HepG2 (cell line): ENCODE measurements around the gene METRN. TPM values are rescaled to one million over a fixed set of nuclear protein-coding genes. Genes with fewer than 3 reads are reported as not detected.

Source experiments
- ATAC-seq: fragments of 200-7000 bp; cut with Tn5 transposase; 3 replicates; pipeline ENCODE4 v1.9.1; 2020; ENCODE audit warnings: mild to moderate bottlenecking, moderate library complexity
- BruUV-seq: library from RNA; stranded (reverse); fragments of 400-500 nt; replicated peaks from 2 replicates; lab custom pipeline; 2021; lab: Mats Ljungman, UMichigan
- CTCF ChIA-PET: fragments of 300-600 bp; formaldehyde crosslinking; extraction: SDS; loops from one replicate; lab custom pipeline; 2021; ENCODE audit warnings: low total read pairs, inconsistent platforms, low intra/inter-chr PET ratio; lab: Yijun Ruan, JAX
- POLR2A ChIA-PET: fragments of 350-600 bp; sonication (Branson Sonifier 250); formaldehyde crosslinking; loops from one replicate; lab custom pipeline; 2020; ENCODE audit warnings: antibody characterized with exemption, inconsistent platforms; lab: Yijun Ruan, JAX
- DNase-seq: peaks from one replicate; pipeline ENCODE4 v3.0.0-alpha.2; 2015; ENCODE audit warnings: low spot score
- FAIRE-seq: peaks from 3 replicates; lab custom pipeline; 2011; peaks lifted over from hg19 to GRCh38; lab: Jason Lieb, UNC
- H2AFZ ChIP-seq: one replicate; pipeline ENCODE4 v1.6.1; 2011; ENCODE audit warnings: low read length, inconsistent platforms
- H3K27ac ChIP-seq: fragments of 300-600 bp; 3 replicates; pipeline ENCODE4 v1.8.0; 2011; ENCODE audit warnings: mixed run types, mild to moderate bottlenecking, mixed read lengths, low read length, inconsistent platforms; ENCODE audit not compliant: insufficient read depth; ENCODE audit errors: extremely low read length
- H3K27me3 ChIP-seq, 2 experiments: fragments of 200-600 bp in 1 of 2; 2 replicates in 1 of 2; 3 replicates in 1 of 2; pipeline versions ENCODE4 v1.6.0 to v1.8.0; 2011; ENCODE audit warnings: low read length in 2 of 2, mild to moderate bottlenecking in 2 of 2, moderate library complexity in 2 of 2, inconsistent platforms in 1 of 2; ENCODE audit not compliant: insufficient read depth in 2 of 2, control insufficient read depth in 1 of 2
- H3K36me3 ChIP-seq, 2 experiments: fragments of 200-600 bp in 1 of 2; replicated peaks in 1 of 2; 2 replicates in 1 of 2; 3 replicates in 1 of 2; pipeline versions ENCODE4 v1.5.1 to v1.8.0; 2011; ENCODE audit warnings: low read length in 2 of 2, inconsistent platforms in 1 of 2; ENCODE audit not compliant: insufficient read depth in 2 of 2, control insufficient read depth in 1 of 2
- H3K4me1 ChIP-seq: 2 replicates; pipeline ENCODE4 v1.5.1; 2012; ENCODE audit warnings: low read length, inconsistent platforms; ENCODE audit not compliant: insufficient read depth
- H3K4me2 ChIP-seq: 2 replicates; pipeline ENCODE4 v1.6.0; 2011; ENCODE audit warnings: low read depth, low read length, inconsistent platforms
- H3K4me3 ChIP-seq, 3 experiments: fragments of 200-600 bp in 1 of 3; sonication (generic), shearing (Covaris generic) in 1 of 3; replicated peaks in 1 of 3; 2 replicates each; pipeline ENCODE4 v1.5.1; 2011 to 2016; ENCODE audit warnings: low read length in 3 of 3, inconsistent platforms in 2 of 3, low read depth in 2 of 3, mild to moderate bottlenecking in 2 of 3, control low read depth in 1 of 3, mixed read lengths in 1 of 3; ENCODE audit not compliant: insufficient read depth in 1 of 3
- H3K79me2 ChIP-seq: one replicate; pipeline ENCODE4 v1.6.1; 2011; ENCODE audit warnings: low read length, inconsistent platforms; ENCODE audit not compliant: insufficient read depth
- H3K9ac ChIP-seq: 2 replicates; pipeline ENCODE4 v1.6.0; 2011; ENCODE audit warnings: mild to moderate bottlenecking, low read depth, low read length, inconsistent platforms; ENCODE audit not compliant: insufficient read depth
- H3K9me3 ChIP-seq: 2 replicates; pipeline ENCODE4 v1.5.1; 2012; ENCODE audit warnings: mild to moderate bottlenecking, low read length
- H4K20me1 ChIP-seq: 2 replicates; pipeline ENCODE4 v1.6.0; 2011; ENCODE audit warnings: inconsistent platforms, mild to moderate bottlenecking, low read length, moderate library complexity; ENCODE audit not compliant: insufficient read depth
- AGO2 ChIP-seq: fragments of 200-400 bp; formaldehyde crosslinking; optimal IDR thresholded peaks from 2 replicates; pipeline ENCODE3; 2017; ENCODE audit warnings: mild to moderate bottlenecking, low read depth, low read length, moderate library complexity
- MEIS2 ChIP-seq: sonication (generic); formaldehyde crosslinking; IDR thresholded peaks from 2 replicates; pipeline ENCODE4 v1.9.0; 2021; ENCODE audit warnings: mild to moderate bottlenecking, missing genetic modification reagents
- POLR2A ChIP-seq, 2 experiments: IDR thresholded peaks; 2 replicates each; pipeline ENCODE4 v1.6.1; 2011; ENCODE audit warnings: low read depth in 2 of 2, low read length in 2 of 2, mild to moderate bottlenecking in 1 of 2, moderate library complexity in 1 of 2; ENCODE audit not compliant: insufficient read depth in 1 of 2
- POLR2G ChIP-seq: fragments of 200-400 bp; formaldehyde crosslinking; IDR thresholded peaks from 2 replicates; pipeline ENCODE4 v1.6.1; 2018; ENCODE audit warnings: mild to moderate bottlenecking, low read depth, low read length, moderate library complexity
- ZNF281 ChIP-seq: sonication (generic); formaldehyde crosslinking; IDR thresholded peaks from 2 replicates; pipeline ENCODE4 v1.4.0; 2020; ENCODE audit warnings: missing genetic modification reagents, borderline replicate concordance
- ZNF468 ChIP-seq: sonication (generic); formaldehyde crosslinking; IDR thresholded peaks from 2 replicates; pipeline ENCODE4 v1.8.0; 2022; ENCODE audit warnings: mild to moderate bottlenecking, moderate library complexity, missing genetic modification reagents
- WGBS: methylation state at CpG from one replicate; pipeline ENCODE4 v1.1.6; 2017; ENCODE audit warnings: low lambda C conversion rate; 5-methylcytosine and 5-hydroxymethylcytosine counted together
- in situ Hi-C: cut with HindIII; loops from 2 replicates; pipeline ENCODE4 v1.10.0; 2017; ENCODE audit warnings: low pct_unique_long_range_greater_than_20kb; ENCODE audit not compliant: extremely low pct_ligation_motif_present
- intact Hi-C: fragments of 100-400 bp; cut with micrococcal nuclease; formaldehyde crosslinking; loops from one replicate; pipeline ENCODE4 v1.10.0; 2022; ENCODE audit not compliant: unreplicated experiment
- polyA plus RNA-seq, 8 experiments: library from polyadenylated mRNA; depleted of rRNA in 3 of 8; stranded (reverse) in 7 of 8; unstranded in 1 of 8; fragments of >200 nt; fragmentation: Illumina TruSeq in 4 of 8; extraction: Trizol in 4 of 8; gene quantifications; 2 replicates each; pipeline versions ENCODE4 v1.2.1 to v1.2.3, GENCODE V29; 2011 to 2016; ENCODE audit warnings: low read depth in 4 of 8, missing spikeins in 1 of 8, mixed read lengths in 1 of 8; ENCODE audit not compliant: insufficient read depth in 1 of 8
- total RNA-seq, 5 experiments: library from RNA; depleted of rRNA; stranded (reverse); fragments of >200 nt; fragmentation: Illumina TruSeq; extraction: Trizol; gene quantifications; 2 replicates each; pipeline ENCODE4 v1.2.3, GENCODE V29; 2016; ENCODE audit warnings: low read depth in 1 of 5

Gene METRN
- total and polyA plus RNA-seq, 2 of the 13 experiments (the other 11 are each of a cell fraction or from before 2014, with no cell fraction given): 25.5 to 46.1 TPM

- ChIA-PET CTCF (no interaction called here), POLR2A (no interaction called here)
- Histone ChIP-seq H3K27ac (no peak overlapping the region), H4K20me1 (0 out of 2 replicates have a peak, but pooled peaks cover 3% of the 10 kb centered on the region), H3K27me3 (no peaks in the 10 kb centered on the region; a peak in 1 of 5 replicates), H3K4me2 (no peak overlapping the region), H3K4me1 (peaks cover 27% of the 10 kb centered on the region), H3K79me2 (peaks cover 16% of the 10 kb centered on the region), H3K9ac (no peak overlapping the region), H3K4me3 (no peak overlapping the region), H2AFZ (no peak overlapping the region), H3K9me3 (no peaks in the 10 kb centered on the region), H3K36me3 (peaks cover 11 to 20% of the 10 kb centered on the region in 2 experiments; a peak in 4 of 5 replicates)
- ATAC-seq: no peak
- TF ChIP-seq MEIS2 (no peak), ZNF468 (no peak), AGO2 (peak; percentile 7), POLR2G (peak; percentile 15; the same call in 1 of the 2 replicates), POLR2A (IDR thresholded peaks at IDR 0.05; ENCODE audit: insufficient read depth in 1 of 2, low read depth in 2 of 2, low read length in 2 of 2) (peak in 1 of 2 experiments; percentile 28; a peak in 1 of 4 replicates), ZNF281 (no peak)
- no peak for DNase-seq
- BruUV-seq: no TSS peak
- intact Hi-C loops (no loop called here), in situ Hi-C loops (no loop called here)
- WGBS: 98% methylated on average over 18 of the region's 36 CpGs
- no peak for FAIRE-seq
Observed at GRCh38 chr16:682493-683395, 32.2 kb upstream of the METRN start.
